DND-41 (cell line): ENCODE data around the gene AMPD2.

Experiments used
- ATAC-seq: fragments of 200-7000 bp; cut with Tn5 transposase; 3 replicates; pipeline ENCODE4 v1.9.1; 2021; ENCODE audit warnings: low read depth; ENCODE audit not compliant: insufficient read depth
- DNase-seq: peaks from one replicate; pipeline ENCODE4 v3.0.0-alpha.2; 2020
- H2AFZ ChIP-seq: 2 replicates; pipeline ENCODE4 v1.6.0; 2012; ENCODE audit warnings: low read depth, low read length
- H3K27ac ChIP-seq: 2 replicates; pipeline ENCODE4 v1.5.1; 2012; ENCODE audit warnings: low read length, inconsistent platforms
- H3K27me3 ChIP-seq: fragments of 200-600 bp; sonication (generic); 2 replicates; pipeline ENCODE4 v1.6.0; 2012; ENCODE audit warnings: low read length, mild to moderate bottlenecking, inconsistent platforms; ENCODE audit not compliant: insufficient read depth, poor library complexity
- H3K36me3 ChIP-seq: 2 replicates; pipeline ENCODE4 v1.5.1; 2012; ENCODE audit warnings: low read length, inconsistent platforms; ENCODE audit not compliant: insufficient read depth
- H3K4me1 ChIP-seq: 2 replicates; pipeline ENCODE4 v1.5.1; 2012; ENCODE audit warnings: mild to moderate bottlenecking, low read length; ENCODE audit not compliant: insufficient read depth
- H3K4me2 ChIP-seq: 2 replicates; pipeline ENCODE4 v1.6.0; 2012; ENCODE audit warnings: mild to moderate bottlenecking, moderate library complexity, low read length, inconsistent platforms; ENCODE audit not compliant: insufficient read depth
- H3K4me3 ChIP-seq, 2 experiments: fragments of 200-600 bp in 1 of 2; shearing (Covaris generic) in 1 of 2; 2 replicates each; pipeline ENCODE4 v1.5.1; 2012 to 2016; ENCODE audit warnings: inconsistent platforms in 2 of 2, low read length in 2 of 2, mild to moderate bottlenecking in 2 of 2, low read depth in 1 of 2, moderate library complexity in 1 of 2
- H3K79me2 ChIP-seq: 2 replicates; pipeline ENCODE4 v1.6.0; 2012; ENCODE audit warnings: low read length, inconsistent platforms; ENCODE audit not compliant: insufficient read depth
- H3K9ac ChIP-seq: 2 replicates; pipeline ENCODE4 v1.6.0; 2012; ENCODE audit warnings: low read depth, mild to moderate bottlenecking, inconsistent platforms, low read length, moderate library complexity
- H3K9me3 ChIP-seq: 2 replicates; pipeline ENCODE4 v1.5.1; 2012; ENCODE audit warnings: low read length, moderate library complexity, mild to moderate bottlenecking, inconsistent platforms; ENCODE audit not compliant: insufficient read depth, severe bottlenecking
- H4K20me1 ChIP-seq: 2 replicates; pipeline ENCODE4 v1.6.0; 2012; ENCODE audit warnings: low read length; ENCODE audit not compliant: insufficient read depth
- EZH2 ChIP-seq: IDR thresholded peaks from 3 replicates; pipeline ENCODE4 v1.6.1; 2012; ENCODE audit warnings: borderline replicate concordance, low read depth, mild to moderate bottlenecking, moderate library complexity, low read length, inconsistent platforms; ENCODE audit not compliant: severe bottlenecking
- TF ChIP-seq, protein P1 (sequence below): IDR thresholded peaks from 2 replicates; pipeline ENCODE4 v1.5.1; 2012; ENCODE audit warnings: borderline replicate concordance, low read length, moderate library complexity, mild to moderate bottlenecking; ENCODE audit not compliant: poor library complexity, severe bottlenecking; ENCODE audit errors: extremely low read depth

Gene AMPD2

DNA sequence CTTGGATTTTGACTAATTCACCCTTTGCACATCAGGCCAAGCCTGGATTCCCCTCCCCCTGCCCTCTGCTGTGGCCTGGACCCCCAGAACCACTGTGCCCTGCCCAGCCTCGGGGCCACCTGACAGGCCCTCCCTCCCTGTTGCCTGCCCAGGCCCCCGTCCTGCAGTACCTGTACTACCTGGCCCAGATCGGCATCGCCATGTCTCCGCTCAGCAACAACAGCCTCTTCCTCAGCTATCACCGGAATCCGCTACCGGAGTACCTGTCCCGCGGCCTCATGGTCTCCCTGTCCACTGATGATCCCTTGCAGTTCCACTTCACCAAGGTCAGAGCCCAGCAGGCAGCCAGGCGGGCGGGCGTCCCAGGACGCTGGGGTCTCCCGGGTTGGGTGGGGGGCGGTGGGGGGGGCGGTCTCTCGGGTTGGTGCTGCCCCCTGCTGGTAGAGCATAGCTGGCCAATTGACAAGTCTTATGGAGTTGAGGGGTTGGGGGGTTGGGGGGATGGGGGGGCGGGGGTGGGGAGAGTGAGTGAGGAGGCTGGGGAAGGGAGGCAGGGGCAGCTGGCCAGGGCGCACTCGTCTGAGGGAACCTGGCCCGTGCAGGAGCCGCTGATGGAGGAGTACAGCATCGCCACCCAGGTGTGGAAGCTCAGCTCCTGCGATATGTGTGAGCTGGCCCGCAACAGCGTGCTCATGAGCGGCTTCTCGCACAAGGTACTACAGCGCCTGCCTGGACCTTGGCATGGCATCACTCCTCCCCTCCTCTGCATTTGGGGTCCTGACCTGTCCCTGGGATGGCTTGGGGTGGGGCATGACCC is 10.7 kb downstream of the AMPD2 start:
- TF ChIP-seq EZH2 = no peak
- TF ChIP-seq, protein P1, sequence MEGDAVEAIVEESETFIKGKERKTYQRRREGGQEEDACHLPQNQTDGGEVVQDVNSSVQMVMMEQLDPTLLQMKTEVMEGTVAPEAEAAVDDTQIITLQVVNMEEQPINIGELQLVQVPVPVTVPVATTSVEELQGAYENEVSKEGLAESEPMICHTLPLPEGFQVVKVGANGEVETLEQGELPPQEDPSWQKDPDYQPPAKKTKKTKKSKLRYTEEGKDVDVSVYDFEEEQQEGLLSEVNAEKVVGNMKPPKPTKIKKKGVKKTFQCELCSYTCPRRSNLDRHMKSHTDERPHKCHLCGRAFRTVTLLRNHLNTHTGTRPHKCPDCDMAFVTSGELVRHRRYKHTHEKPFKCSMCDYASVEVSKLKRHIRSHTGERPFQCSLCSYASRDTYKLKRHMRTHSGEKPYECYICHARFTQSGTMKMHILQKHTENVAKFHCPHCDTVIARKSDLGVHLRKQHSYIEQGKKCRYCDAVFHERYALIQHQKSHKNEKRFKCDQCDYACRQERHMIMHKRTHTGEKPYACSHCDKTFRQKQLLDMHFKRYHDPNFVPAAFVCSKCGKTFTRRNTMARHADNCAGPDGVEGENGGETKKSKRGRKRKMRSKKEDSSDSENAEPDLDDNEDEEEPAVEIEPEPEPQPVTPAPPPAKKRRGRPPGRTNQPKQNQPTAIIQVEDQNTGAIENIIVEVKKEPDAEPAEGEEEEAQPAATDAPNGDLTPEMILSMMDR = peak; percentile 31
- Histone ChIP-seq H3K4me1 (no peaks in the 10 kb centered on the region), H3K79me2 (no peaks in the 10 kb centered on the region), H3K27me3 (no peaks in the 10 kb centered on the region), H3K4me2 (no peak overlapping the region), H3K4me3 (no peak overlapping the region), H3K9me3 (no peaks in the 10 kb centered on the region), H3K9ac (no peak overlapping the region), H3K27ac (no peak overlapping the region), H2AFZ (no peak overlapping the region), H3K36me3 (peaks cover 55% of the 10 kb centered on the region), H4K20me1 (no peaks in the 10 kb centered on the region)
- peak; percentile 42 for DNase-seq
- peak; percentile 40; the same call in 2 of the 3 replicates for ATAC-seq

DNA sequence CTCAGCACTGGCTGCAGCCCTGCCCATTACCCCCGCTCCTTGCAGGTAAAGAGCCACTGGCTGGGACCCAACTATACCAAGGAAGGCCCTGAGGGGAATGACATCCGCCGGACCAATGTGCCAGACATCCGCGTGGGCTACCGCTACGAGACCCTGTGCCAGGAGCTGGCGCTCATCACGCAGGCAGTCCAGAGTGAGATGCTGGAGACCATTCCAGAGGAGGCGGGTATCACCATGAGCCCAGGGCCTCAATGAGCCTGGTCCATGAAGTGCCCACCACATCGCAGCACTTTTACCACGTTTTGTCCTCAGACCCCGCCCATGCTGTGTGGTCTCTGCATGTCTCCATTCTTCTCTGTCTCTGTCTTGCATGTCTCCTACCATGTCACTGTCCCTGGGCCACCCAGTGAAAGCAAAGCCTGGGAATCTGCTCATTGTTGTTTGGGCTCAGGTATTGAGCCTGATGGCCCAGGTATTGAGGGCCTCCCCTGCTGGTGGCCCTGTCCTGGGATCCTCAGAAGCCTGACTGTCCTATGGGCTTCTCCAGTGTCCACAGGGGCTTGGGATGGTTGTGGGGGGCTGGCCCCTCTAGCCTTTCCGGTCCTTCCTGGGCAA is 11.4 kb downstream of the AMPD2 start:
- no peaks in the 10 kb centered on the region for H3K79me2 ChIP-seq
- H3K4me1 ChIP-seq = no peaks in the 10 kb centered on the region
- ATAC-seq = no peak
- no peak overlapping the region for H3K9ac ChIP-seq
- H3K27ac ChIP-seq = no peak overlapping the region
- no peaks in the 10 kb centered on the region for H3K9me3 ChIP-seq
- H2AFZ ChIP-seq = no peak overlapping the region
- H3K4me2 ChIP-seq = no peak overlapping the region
- H3K36me3 ChIP-seq = peaks cover 55% of the 10 kb centered on the region
- no peak for DNase-seq
- H4K20me1 ChIP-seq = no peaks in the 10 kb centered on the region
- TF ChIP-seq, protein P1 = no peak
- TF ChIP-seq EZH2 = no peak
- no peak overlapping the region for H3K4me3 ChIP-seq
- H3K27me3 ChIP-seq = no peaks in the 10 kb centered on the region

DNA sequence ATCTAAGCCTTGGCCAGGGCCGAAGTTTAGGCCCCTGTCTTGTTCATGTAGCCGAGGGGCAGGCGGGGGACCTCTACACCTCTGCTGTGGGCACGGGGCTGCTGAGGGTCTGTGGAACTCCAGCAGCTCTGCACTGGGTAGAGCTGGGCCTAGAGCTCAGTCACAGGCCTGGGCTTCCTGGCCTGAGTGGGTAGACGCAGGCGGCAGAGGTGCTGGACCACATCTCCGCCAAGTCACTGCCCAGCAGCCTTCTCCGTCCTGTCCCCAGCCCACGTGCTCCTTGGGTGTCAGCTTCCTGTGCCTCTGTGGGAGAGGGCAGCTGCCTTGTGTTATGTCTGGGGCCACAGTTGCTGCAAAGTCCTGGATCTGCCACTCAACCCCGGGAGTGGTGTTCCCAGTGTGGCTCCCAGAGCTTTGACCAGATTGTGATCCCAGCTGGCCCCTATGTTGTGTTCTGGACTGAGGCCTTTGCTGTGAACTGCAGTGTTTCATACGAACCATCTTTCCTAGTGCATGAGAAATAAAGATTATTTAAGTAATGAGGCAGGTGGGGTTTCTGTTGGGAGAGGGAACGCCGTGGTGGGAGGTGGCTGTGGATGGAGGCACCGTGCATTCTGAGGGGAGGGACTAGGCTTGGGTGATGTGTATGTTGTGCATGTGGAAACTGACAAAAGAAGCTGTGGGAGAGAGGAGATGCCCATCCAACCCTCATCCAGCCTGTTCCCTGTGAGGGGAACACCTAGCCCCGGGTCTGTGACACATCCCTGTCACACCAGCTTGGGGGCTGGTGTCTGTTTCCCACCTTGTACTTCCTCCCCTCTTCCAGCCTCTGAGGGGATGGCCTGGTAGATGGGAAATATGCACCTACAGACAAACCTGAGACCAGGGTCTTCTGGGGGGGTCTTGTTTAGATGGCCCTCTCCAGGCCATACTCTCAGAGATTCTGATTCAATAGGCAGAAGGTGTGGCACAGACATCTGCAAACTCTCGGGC is 12.2 kb downstream of the AMPD2 start:
- Histone ChIP-seq H3K4me3 (no peak overlapping the region), H3K36me3 (peaks cover 50% of the 10 kb centered on the region), H3K79me2 (no peaks in the 10 kb centered on the region), H3K27me3 (no peaks in the 10 kb centered on the region), H3K27ac (no peak overlapping the region), H3K4me1 (no peaks in the 10 kb centered on the region), H4K20me1 (no peaks in the 10 kb centered on the region), H3K4me2 (no peak overlapping the region), H3K9ac (no peak overlapping the region), H2AFZ (no peak overlapping the region), H3K9me3 (no peaks in the 10 kb centered on the region)
- ATAC-seq (no peak), DNase-seq (no peak)
- no peak for TF ChIP-seq EZH2
- TF ChIP-seq, protein P1 = no peak
